GM12891 (cell line): ENCODE measurements around the gene RNF31.

Experiments
- DNase-seq: peaks from one replicate; pipeline ENCODE4 v3.0.0; 2011; ENCODE audit warnings: low spot score; ENCODE audit not compliant: insufficient read length
- FAIRE-seq: peaks from 2 replicates; lab custom pipeline; 2011; peaks lifted over from hg19 to GRCh38; lab: Jason Lieb, UNC
- PAX5 ChIP-seq: IDR thresholded peaks from 2 replicates; pipeline ENCODE4 v1.6.1; 2011; ENCODE audit warnings: low read length, moderate library complexity, mild to moderate bottlenecking; ENCODE audit not compliant: insufficient read depth, severe bottlenecking
- POLR2A ChIP-seq: IDR thresholded peaks from 2 replicates; pipeline ENCODE4 v1.6.1; 2011; ENCODE audit warnings: low read depth, low read length, control low read depth
- POLR2AphosphoS5 ChIP-seq: IDR thresholded peaks from 2 replicates; pipeline ENCODE4 v1.6.1; 2011; ENCODE audit warnings: low read depth, low read length, control low read depth
- POU2F2 ChIP-seq: IDR thresholded peaks from 2 replicates; pipeline ENCODE4 v1.6.1; 2011; ENCODE audit warnings: low read depth, mild to moderate bottlenecking, control low read depth, low read length, moderate library complexity
- SPI1 ChIP-seq: IDR thresholded peaks from 2 replicates; pipeline ENCODE4 v1.6.1; 2011; ENCODE audit warnings: low read depth, low read length, control low read depth
- TAF1 ChIP-seq: IDR thresholded peaks from 2 replicates; pipeline ENCODE4 v1.6.1; 2011; ENCODE audit warnings: low read depth, low read length, control low read depth

RNF31 gene

GRCh38 chr14:24106672-24107271 is 40.5 kb upstream of the RNF31 start:
- no peak for FAIRE-seq
- no peak for TF ChIP-seq POLR2AphosphoS5
- no peak for TF ChIP-seq TAF1
- no peak for TF ChIP-seq POLR2A
- TF ChIP-seq PAX5 = no peak
- TF ChIP-seq SPI1 = no peak
- TF ChIP-seq POU2F2 = no peak
- DNase-seq = no peak

- DNase-seq = no peak
- TF ChIP-seq PAX5 = no peak
- TF ChIP-seq POLR2AphosphoS5 = no peak
- TF ChIP-seq POU2F2 = no peak
- TF ChIP-seq SPI1 = no peak
- no peak for TF ChIP-seq POLR2A
- no peak for TF ChIP-seq TAF1
- peak; percentile 9 for FAIRE-seq
Measured at GRCh38 chr14:24108336-24108874, 38.9 kb upstream of the RNF31 start.

- TF ChIP-seq POLR2A (no peak), POU2F2 (no peak)
- FAIRE-seq (no peak), DNase-seq (no peak)
Measured at GRCh38 chr14:24110060-24110459, 37.2 kb upstream of the RNF31 start.

- TF ChIP-seq POLR2AphosphoS5 (no peak), POU2F2 (no peak), TAF1 (no peak), SPI1 (no peak), PAX5 (no peak), POLR2A (no peak)
- DNase-seq (no peak), FAIRE-seq (no peak)
Measured at GRCh38 chr14:24110523-24110922, 36.8 kb upstream of the RNF31 start.

- no peak for DNase-seq
- FAIRE-seq = no peak
- TF ChIP-seq POLR2AphosphoS5 = no peak
Measured at GRCh38 chr14:24113379-24113800, 33.9 kb upstream of the RNF31 start.

- TF ChIP-seq POLR2A = peak; percentile 84
- peak; percentile 60 for TF ChIP-seq TAF1
- TF ChIP-seq POLR2AphosphoS5 = peak; percentile 16
- no peak for TF ChIP-seq PAX5
- peak; percentile 13; the same call in 1 of the 2 replicates for TF ChIP-seq POU2F2
- DNase-seq = peak; percentile 61
- FAIRE-seq = peak; percentile 13
Measured at GRCh38 chr14:24113801-24114531, 33.3 kb upstream of the RNF31 start.

GRCh38 chr14:24114532-24115421 is 32.5 kb upstream of the RNF31 start, which contains the start of the genes DCAF11 and NRL:
TSS of gene DCAF11 (plus strand) at chr14:24114777. CDS start at chr14:24115595, 818 bp downstream.
TSS of gene NRL (minus strand) at chr14:24114949. CDS start at chr14:24082848, 32,101 bp downstream.
- FAIRE-seq = peak; percentile 99
- TF ChIP-seq POLR2A (peak; percentile 50; the same call in 1 of the 2 replicates), TAF1 (peak; percentile 49), PAX5 (no peak), SPI1 (peak; percentile 41; the same call in 1 of the 2 replicates), POLR2AphosphoS5 (peak; percentile 5; the same call in 1 of the 2 replicates), POU2F2 (no peak; the same call in 1 of the 2 replicates)
- DNase-seq = peak; percentile 95

- TF ChIP-seq PAX5 = no peak
- no peak for TF ChIP-seq TAF1
- no peak for TF ChIP-seq POU2F2
- TF ChIP-seq POLR2A = no peak
- no peak for TF ChIP-seq POLR2AphosphoS5
- TF ChIP-seq SPI1 = no peak
- DNase-seq = no peak
- no peak for FAIRE-seq
Measured at GRCh38 chr14:24115422-24116127, 31.7 kb upstream of the RNF31 start.
